ENCODE measurements around the gene MYO1D.

GRCh38 chr17:32515677-32516383 lies 361.1 kb downstream of the MYO1D start:
- TF ChIP-seq POLR2A (IDR thresholded peaks at IDR 0.05) (no peak), CTCF (IDR thresholded peaks at IDR 0.05) (no peak)
